GM23338 (cell line): ENCODE data around the gene ALPL. TPM values are rescaled to one million over a fixed set of nuclear protein-coding genes. Genes with fewer than 3 reads are reported as not detected.

Experiments used
- ATAC-seq: fragments of 200-7000 bp; cut with Tn5 transposase; 3 replicates; pipeline ENCODE4 v1.9.1; 2020
- DNase-seq: peaks from one replicate; pipeline ENCODE4 v3.0.0-alpha.2; 2015; ENCODE audit warnings: low spot score
- H2AFZ ChIP-seq: fragments of 200-600 bp; sonication (generic); 2 replicates; pipeline ENCODE4 v1.8.0; 2016; ENCODE audit warnings: antibody characterized with exemption, mild to moderate bottlenecking, moderate library complexity
- H3F3A ChIP-seq: fragments of 200-600 bp; sonication (generic); replicated peaks from 2 replicates; pipeline ENCODE4 v1.8.0; 2017; ENCODE audit warnings: antibody characterized with exemption, mixed run types, low read depth
- H3K27ac ChIP-seq: fragments of 200-600 bp; sonication (generic); 2 replicates; pipeline ENCODE4 v1.6.1; 2016; ENCODE audit warnings: low read depth
- H3K27me3 ChIP-seq: fragments of 200-600 bp; sonication (generic); 2 replicates; pipeline ENCODE4 v1.8.0; 2016; ENCODE audit warnings: mild to moderate bottlenecking, mixed run types, moderate library complexity; ENCODE audit not compliant: insufficient read depth
- H3K36me3 ChIP-seq: fragments of 200-600 bp; sonication (generic); 2 replicates; pipeline ENCODE4 v1.8.0; 2016; ENCODE audit warnings: mild to moderate bottlenecking; ENCODE audit not compliant: insufficient read depth
- H3K4me1 ChIP-seq: fragments of 200-600 bp; sonication (generic); 2 replicates; pipeline ENCODE4 v1.8.0; 2016; ENCODE audit warnings: mild to moderate bottlenecking, moderate library complexity; ENCODE audit not compliant: insufficient read depth
- H3K4me2 ChIP-seq: fragments of 200-600 bp; sonication (generic); 2 replicates; pipeline ENCODE4 v1.7.1; 2017; ENCODE audit warnings: mixed run types
- H3K4me3 ChIP-seq: fragments of 200-600 bp; sonication (generic); 2 replicates; pipeline ENCODE4 v1.6.1; 2016; ENCODE audit warnings: mixed run types
- H3K79me2 ChIP-seq: fragments of 200-600 bp; sonication (generic); replicated peaks from 2 replicates; pipeline ENCODE4 v1.8.0; 2017; ENCODE audit warnings: mild to moderate bottlenecking; ENCODE audit not compliant: insufficient read depth
- H3K9me2 ChIP-seq: fragments of 200-600 bp; sonication (generic); 2 replicates; pipeline ENCODE4 v1.8.0; 2017; ENCODE audit not compliant: insufficient read depth
- H4K20me1 ChIP-seq: fragments of 200-600 bp; sonication (generic); replicated peaks from 2 replicates; pipeline ENCODE4 v1.8.0; 2017; ENCODE audit warnings: mild to moderate bottlenecking; ENCODE audit not compliant: insufficient read depth
- H3K27ac Mint-ChIP-seq: 2 replicates; pipeline ENCODE4 v1.8.0; 2020; ENCODE audit warnings: inconsistent platforms, mild to moderate bottlenecking, moderate library complexity, mixed read lengths
- H3K27me3 Mint-ChIP-seq: 3 replicates; pipeline ENCODE4 v1.8.0; 2022; ENCODE audit warnings: low read depth, mild to moderate bottlenecking, moderate library complexity, mixed read lengths, inconsistent platforms; ENCODE audit not compliant: insufficient read depth, poor library complexity
- H3K36me3 Mint-ChIP-seq: 3 replicates; pipeline ENCODE4 v1.8.0; 2021; ENCODE audit warnings: low read depth, mild to moderate bottlenecking, inconsistent platforms, moderate library complexity, mixed read lengths
- H3K4me1 Mint-ChIP-seq: 3 replicates; pipeline ENCODE4 v1.8.0; 2020; ENCODE audit warnings: mild to moderate bottlenecking, inconsistent platforms, mixed read lengths
- H3K4me3 Mint-ChIP-seq: 3 replicates; pipeline ENCODE4 v1.8.0; 2021; ENCODE audit warnings: moderate library complexity, mild to moderate bottlenecking, inconsistent platforms, mixed read lengths
- H3K9me3 Mint-ChIP-seq: 3 replicates; pipeline ENCODE4 v1.8.0; 2020; ENCODE audit warnings: moderate library complexity, mild to moderate bottlenecking, inconsistent platforms, mixed read lengths
- CREB1 ChIP-seq: fragments of 250-450 bp; sonication (Bioruptor Pico); IDR thresholded peaks from 2 replicates; pipeline ENCODE4 v1.5.0; 2020; ENCODE audit warnings: low read depth, mild to moderate bottlenecking, moderate library complexity
- EZH2 ChIP-seq: fragments of 200-600 bp; sonication (generic); IDR thresholded peaks from one replicate; pipeline ENCODE4 v1.8.0; 2017; ENCODE audit warnings: antibody characterized with exemption, mild to moderate bottlenecking, low read depth; ENCODE audit not compliant: unreplicated experiment
- EZH2phosphoT487 ChIP-seq: fragments of 200-600 bp; sonication (generic); IDR thresholded peaks from one replicate; pipeline ENCODE4 v1.8.1; 2018; ENCODE audit warnings: antibody characterized with exemption; ENCODE audit not compliant: unreplicated experiment
- JUNB ChIP-seq: IDR thresholded peaks from one replicate; pipeline ENCODE4 v1.6.1; 2016; ENCODE audit warnings: antibody characterized with exemption; ENCODE audit not compliant: unreplicated experiment
- NANOG ChIP-seq: IDR thresholded peaks from 2 replicates; pipeline ENCODE4 v1.6.1; 2016; ENCODE audit warnings: antibody characterized with exemption, borderline replicate concordance
- POLR2AphosphoS5 ChIP-seq: IDR thresholded peaks from 2 replicates; pipeline ENCODE4 v1.6.1; 2016; ENCODE audit warnings: antibody characterized with exemption, low read depth
- STAT1 ChIP-seq: IDR thresholded peaks from one replicate; pipeline ENCODE4 v1.6.1; 2016; ENCODE audit warnings: antibody characterized with exemption; ENCODE audit not compliant: unreplicated experiment
- ZNF114 ChIP-seq: fragments of 250-450 bp; sonication (Bioruptor Pico); IDR thresholded peaks from 2 replicates; pipeline ENCODE4 v1.5.0; 2020; ENCODE audit warnings: mild to moderate bottlenecking, moderate library complexity
- ZNF331 ChIP-seq: fragments of 250-450 bp; sonication (Bioruptor Pico); IDR thresholded peaks from 2 replicates; pipeline ENCODE4 v1.5.0; 2020; ENCODE audit warnings: low read depth, mild to moderate bottlenecking, moderate library complexity
- polyA plus RNA-seq: library from polyadenylated mRNA; unstranded; fragments of >200 nt; fragmentation: Nextera tagmentation; extraction: Ambion mirVana; gene quantifications from 2 replicates; pipeline ENCODE4 v1.2.1, GENCODE V29; 2016
- total RNA-seq: library from RNA; depleted of rRNA; stranded (reverse); fragments of >200 nt; shearing (Covaris generic); gene quantifications from 2 replicates; pipeline ENCODE4 v1.2.3, GENCODE V29; 2014
- TF ChIP-seq, protein P1 (sequence below): IDR thresholded peaks from 2 replicates; pipeline ENCODE4 v1.6.1; 2016; ENCODE audit warnings: antibody characterized with exemption
- TF ChIP-seq, protein P2 (sequence below): fragments of 250-450 bp; sonication (Bioruptor Pico); IDR thresholded peaks from 2 replicates; pipeline ENCODE4 v1.5.0; 2020; ENCODE audit warnings: mild to moderate bottlenecking, moderate library complexity
- TF ChIP-seq, protein P3 (sequence below): IDR thresholded peaks from one replicate; pipeline ENCODE4 v1.6.1; 2018; ENCODE audit warnings: antibody characterized with exemption; ENCODE audit not compliant: unreplicated experiment
- TF ChIP-seq, protein P4 (sequence below), 2 experiments: fragments of 200-600 bp in 1 of 2; sonication (generic) in 1 of 2; conservative IDR thresholded peaks; 2 replicates each; pipeline versions ENCODE4 v1.5.1 to v1.6.1; 2016 to 2017; ENCODE audit warnings: antibody characterized with exemption in 2 of 2, low read depth in 2 of 2, mild to moderate bottlenecking in 2 of 2, moderate library complexity in 1 of 2

ALPL gene
- total and polyA plus RNA-seq, 2 experiments from 2014 or later, result 116 to 187 TPM

DNA sequence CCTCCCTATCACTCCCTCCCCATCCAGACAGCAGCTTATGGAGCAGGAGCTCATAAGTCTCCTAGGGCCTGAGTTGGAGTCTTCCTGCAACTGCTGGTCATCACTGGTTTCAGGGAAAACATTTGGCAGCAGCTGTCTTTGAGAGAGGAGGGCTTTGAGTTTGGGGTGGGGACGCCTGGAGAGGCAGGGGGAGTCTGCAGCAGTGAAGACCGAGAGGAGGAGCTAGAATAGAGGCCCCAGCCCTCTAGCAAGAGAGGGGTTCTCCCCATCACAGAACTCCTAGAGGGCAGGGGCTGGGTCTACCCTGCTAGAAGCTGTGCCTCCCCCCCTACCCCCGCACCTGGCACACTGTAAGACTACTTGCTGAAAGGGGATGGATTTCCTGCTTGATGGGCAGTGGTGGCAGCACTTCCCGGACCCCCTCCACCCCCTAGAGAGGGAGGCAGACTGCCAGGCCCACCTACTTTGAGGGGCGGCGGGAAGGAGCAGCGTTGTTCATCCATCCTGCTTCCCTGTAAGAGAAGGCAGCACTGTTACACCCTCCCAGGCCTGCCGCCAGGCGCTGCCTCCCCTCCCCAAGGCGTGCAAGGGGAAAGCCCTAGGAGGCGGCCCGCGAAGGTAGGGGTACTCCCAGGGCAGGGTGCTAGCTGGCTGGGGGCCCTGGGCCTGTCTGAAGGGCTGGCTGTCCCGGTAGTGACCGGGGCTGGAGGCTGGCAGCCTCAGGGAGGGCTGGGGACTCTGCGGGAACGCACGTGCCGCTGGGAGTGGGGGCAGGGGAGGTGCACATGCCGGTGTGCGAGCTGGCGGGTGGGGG is 109.5 kb downstream of the ALPL start:
- Mint-ChIP-seq H3K27me3 (peaks cover 28% of the 10 kb centered on the region), H3K36me3 (no peaks in the 10 kb centered on the region; the same call in 2 of the 3 replicates), H3K4me3 (peak overlapping the region; percentile 53), H3K4me1 (peaks cover 26% of the 10 kb centered on the region), H3K27ac (no peak overlapping the region), H3K9me3 (no peaks in the 10 kb centered on the region; the same call in 2 of the 3 replicates)
- H3K4me1 ChIP-seq, result peaks cover 16% of the 10 kb centered on the region
- peak overlapping the region; percentile 72 for H3K4me2 ChIP-seq
- H3K79me2 ChIP-seq, result no peaks in the 10 kb centered on the region
- no peaks in the 10 kb centered on the region; the same call in 1 of the 2 replicates for H4K20me1 ChIP-seq
- H3K36me3 ChIP-seq, result no peaks in the 10 kb centered on the region
- H2AFZ ChIP-seq, result peak overlapping the region; percentile 80
- TF ChIP-seq STAT1 (no peak), ZNF114 (CRISPR knock-in tag) (no peak), CREB1 (no peak), EZH2phosphoT487 (no peak), JUNB (no peak), ZNF331 (CRISPR knock-in tag) (no peak), EZH2 (no peak), NANOG (no peak), POLR2AphosphoS5 (no peak)
- TF ChIP-seq, protein P1, sequence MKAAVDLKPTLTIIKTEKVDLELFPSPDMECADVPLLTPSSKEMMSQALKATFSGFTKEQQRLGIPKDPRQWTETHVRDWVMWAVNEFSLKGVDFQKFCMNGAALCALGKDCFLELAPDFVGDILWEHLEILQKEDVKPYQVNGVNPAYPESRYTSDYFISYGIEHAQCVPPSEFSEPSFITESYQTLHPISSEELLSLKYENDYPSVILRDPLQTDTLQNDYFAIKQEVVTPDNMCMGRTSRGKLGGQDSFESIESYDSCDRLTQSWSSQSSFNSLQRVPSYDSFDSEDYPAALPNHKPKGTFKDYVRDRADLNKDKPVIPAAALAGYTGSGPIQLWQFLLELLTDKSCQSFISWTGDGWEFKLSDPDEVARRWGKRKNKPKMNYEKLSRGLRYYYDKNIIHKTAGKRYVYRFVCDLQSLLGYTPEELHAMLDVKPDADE, result no peak
- TF ChIP-seq, protein P2, sequence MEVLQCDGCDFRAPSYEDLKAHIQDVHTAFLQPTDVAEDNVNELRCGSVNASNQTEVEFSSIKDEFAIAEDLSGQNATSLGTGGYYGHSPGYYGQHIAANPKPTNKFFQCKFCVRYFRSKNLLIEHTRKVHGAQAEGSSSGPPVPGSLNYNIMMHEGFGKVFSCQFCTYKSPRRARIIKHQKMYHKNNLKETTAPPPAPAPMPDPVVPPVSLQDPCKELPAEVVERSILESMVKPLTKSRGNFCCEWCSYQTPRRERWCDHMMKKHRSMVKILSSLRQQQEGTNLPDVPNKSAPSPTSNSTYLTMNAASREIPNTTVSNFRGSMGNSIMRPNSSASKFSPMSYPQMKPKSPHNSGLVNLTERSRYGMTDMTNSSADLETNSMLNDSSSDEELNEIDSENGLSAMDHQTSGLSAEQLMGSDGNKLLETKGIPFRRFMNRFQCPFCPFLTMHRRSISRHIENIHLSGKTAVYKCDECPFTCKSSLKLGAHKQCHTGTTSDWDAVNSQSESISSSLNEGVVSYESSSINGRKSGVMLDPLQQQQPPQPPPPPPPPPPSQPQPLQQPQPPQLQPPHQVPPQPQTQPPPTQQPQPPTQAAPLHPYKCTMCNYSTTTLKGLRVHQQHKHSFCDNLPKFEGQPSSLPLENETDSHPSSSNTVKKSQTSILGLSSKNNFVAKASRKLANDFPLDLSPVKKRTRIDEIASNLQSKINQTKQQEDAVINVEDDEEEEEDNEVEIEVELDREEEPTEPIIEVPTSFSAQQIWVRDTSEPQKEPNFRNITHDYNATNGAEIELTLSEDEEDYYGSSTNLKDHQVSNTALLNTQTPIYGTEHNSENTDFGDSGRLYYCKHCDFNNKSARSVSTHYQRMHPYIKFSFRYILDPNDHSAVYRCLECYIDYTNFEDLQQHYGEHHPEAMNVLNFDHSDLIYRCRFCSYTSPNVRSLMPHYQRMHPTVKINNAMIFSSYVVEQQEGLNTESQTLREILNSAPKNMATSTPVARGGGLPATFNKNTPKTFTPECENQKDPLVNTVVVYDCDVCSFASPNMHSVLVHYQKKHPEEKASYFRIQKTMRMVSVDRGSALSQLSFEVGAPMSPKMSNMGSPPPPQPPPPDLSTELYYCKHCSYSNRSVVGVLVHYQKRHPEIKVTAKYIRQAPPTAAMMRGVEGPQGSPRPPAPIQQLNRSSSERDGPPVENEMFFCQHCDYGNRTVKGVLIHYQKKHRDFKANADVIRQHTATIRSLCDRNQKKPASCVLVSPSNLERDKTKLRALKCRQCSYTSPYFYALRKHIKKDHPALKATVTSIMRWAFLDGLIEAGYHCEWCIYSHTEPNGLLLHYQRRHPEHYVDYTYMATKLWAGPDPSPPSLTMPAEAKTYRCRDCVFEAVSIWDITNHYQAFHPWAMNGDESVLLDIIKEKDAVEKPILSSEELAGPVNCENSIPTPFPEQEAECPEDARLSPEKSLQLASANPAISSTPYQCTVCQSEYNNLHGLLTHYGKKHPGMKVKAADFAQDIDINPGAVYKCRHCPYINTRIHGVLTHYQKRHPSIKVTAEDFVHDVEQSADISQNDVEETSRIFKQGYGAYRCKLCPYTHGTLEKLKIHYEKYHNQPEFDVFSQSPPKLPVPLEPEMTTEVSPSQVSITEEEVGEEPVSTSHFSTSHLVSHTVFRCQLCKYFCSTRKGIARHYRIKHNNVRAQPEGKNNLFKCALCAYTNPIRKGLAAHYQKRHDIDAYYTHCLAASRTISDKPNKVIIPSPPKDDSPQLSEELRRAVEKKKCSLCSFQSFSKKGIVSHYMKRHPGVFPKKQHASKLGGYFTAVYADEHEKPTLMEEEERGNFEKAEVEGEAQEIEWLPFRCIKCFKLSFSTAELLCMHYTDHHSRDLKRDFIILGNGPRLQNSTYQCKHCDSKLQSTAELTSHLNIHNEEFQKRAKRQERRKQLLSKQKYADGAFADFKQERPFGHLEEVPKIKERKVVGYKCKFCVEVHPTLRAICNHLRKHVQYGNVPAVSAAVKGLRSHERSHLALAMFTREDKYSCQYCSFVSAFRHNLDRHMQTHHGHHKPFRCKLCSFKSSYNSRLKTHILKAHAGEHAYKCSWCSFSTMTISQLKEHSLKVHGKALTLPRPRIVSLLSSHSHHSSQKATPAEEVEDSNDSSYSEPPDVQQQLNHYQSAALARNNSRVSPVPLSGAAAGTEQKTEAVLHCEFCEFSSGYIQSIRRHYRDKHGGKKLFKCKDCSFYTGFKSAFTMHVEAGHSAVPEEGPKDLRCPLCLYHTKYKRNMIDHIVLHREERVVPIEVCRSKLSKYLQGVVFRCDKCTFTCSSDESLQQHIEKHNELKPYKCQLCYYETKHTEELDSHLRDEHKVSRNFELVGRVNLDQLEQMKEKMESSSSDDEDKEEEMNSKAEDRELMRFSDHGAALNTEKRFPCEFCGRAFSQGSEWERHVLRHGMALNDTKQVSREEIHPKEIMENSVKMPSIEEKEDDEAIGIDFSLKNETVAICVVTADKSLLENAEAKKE (CRISPR knock-in tag), result no peak
- TF ChIP-seq, protein P3, sequence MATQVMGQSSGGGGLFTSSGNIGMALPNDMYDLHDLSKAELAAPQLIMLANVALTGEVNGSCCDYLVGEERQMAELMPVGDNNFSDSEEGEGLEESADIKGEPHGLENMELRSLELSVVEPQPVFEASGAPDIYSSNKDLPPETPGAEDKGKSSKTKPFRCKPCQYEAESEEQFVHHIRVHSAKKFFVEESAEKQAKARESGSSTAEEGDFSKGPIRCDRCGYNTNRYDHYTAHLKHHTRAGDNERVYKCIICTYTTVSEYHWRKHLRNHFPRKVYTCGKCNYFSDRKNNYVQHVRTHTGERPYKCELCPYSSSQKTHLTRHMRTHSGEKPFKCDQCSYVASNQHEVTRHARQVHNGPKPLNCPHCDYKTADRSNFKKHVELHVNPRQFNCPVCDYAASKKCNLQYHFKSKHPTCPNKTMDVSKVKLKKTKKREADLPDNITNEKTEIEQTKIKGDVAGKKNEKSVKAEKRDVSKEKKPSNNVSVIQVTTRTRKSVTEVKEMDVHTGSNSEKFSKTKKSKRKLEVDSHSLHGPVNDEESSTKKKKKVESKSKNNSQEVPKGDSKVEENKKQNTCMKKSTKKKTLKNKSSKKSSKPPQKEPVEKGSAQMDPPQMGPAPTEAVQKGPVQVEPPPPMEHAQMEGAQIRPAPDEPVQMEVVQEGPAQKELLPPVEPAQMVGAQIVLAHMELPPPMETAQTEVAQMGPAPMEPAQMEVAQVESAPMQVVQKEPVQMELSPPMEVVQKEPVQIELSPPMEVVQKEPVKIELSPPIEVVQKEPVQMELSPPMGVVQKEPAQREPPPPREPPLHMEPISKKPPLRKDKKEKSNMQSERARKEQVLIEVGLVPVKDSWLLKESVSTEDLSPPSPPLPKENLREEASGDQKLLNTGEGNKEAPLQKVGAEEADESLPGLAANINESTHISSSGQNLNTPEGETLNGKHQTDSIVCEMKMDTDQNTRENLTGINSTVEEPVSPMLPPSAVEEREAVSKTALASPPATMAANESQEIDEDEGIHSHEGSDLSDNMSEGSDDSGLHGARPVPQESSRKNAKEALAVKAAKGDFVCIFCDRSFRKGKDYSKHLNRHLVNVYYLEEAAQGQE, result no peak
- TF ChIP-seq, protein P4, sequence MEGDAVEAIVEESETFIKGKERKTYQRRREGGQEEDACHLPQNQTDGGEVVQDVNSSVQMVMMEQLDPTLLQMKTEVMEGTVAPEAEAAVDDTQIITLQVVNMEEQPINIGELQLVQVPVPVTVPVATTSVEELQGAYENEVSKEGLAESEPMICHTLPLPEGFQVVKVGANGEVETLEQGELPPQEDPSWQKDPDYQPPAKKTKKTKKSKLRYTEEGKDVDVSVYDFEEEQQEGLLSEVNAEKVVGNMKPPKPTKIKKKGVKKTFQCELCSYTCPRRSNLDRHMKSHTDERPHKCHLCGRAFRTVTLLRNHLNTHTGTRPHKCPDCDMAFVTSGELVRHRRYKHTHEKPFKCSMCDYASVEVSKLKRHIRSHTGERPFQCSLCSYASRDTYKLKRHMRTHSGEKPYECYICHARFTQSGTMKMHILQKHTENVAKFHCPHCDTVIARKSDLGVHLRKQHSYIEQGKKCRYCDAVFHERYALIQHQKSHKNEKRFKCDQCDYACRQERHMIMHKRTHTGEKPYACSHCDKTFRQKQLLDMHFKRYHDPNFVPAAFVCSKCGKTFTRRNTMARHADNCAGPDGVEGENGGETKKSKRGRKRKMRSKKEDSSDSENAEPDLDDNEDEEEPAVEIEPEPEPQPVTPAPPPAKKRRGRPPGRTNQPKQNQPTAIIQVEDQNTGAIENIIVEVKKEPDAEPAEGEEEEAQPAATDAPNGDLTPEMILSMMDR (conservative IDR thresholded peaks at IDR 0.05; ENCODE audit: low read depth in 2 of 2), result no peak
- peaks cover 4% of the 10 kb centered on the region; the same call in 1 of the 2 replicates for H3F3A ChIP-seq
- H3K4me3 ChIP-seq, result peak overlapping the region; percentile 40; the same call in 1 of the 2 replicates
- peak; percentile 58 for ATAC-seq
- DNase-seq, result peak; percentile 45
- peaks cover 11% of the 10 kb centered on the region for H3K27me3 ChIP-seq
- no peaks in the 10 kb centered on the region for H3K9me2 ChIP-seq
- no peak overlapping the region; the same call in 1 of the 2 replicates for H3K27ac ChIP-seq
